GM19452 (cell line): ENCODE results near the gene PPFIBP1.
"Not testable (repeated sequence)": the region's sequence is repeated elsewhere in the genome, so short reads cannot be mapped to it uniquely, and the experiment has no call there.

Experiments
- ATAC-seq: cut with Tn5 transposase; IDR thresholded peaks from one replicate; pipeline ENCODE4 v1.9.1; 2021; ENCODE audit not compliant: unreplicated experiment

The PPFIBP1 gene

GRCh38 chr12:27622436-27623195 lies 98.6 kb downstream of the PPFIBP1 start:
- no peak for ATAC-seq

DNA sequence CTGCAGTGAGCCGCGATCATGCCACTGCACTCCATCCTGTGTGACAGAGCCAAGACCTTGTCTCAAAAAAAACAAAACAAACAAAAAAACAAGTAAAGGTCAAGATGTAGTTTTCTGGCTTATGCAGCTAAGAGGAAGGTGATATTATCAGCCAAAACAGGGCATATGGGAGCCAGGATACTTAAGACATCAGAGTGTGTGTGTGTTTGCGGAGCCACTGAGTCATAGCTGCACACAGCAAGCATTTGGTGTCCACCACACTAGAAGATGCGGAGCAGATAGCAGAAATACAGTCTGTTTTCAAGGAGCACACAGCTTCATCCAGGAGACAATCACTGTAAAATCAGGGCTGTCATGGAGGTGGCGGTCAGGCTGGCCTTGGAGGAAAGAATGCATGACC lies 99.6 kb downstream of the PPFIBP1 start:
- no peak for ATAC-seq

DNA sequence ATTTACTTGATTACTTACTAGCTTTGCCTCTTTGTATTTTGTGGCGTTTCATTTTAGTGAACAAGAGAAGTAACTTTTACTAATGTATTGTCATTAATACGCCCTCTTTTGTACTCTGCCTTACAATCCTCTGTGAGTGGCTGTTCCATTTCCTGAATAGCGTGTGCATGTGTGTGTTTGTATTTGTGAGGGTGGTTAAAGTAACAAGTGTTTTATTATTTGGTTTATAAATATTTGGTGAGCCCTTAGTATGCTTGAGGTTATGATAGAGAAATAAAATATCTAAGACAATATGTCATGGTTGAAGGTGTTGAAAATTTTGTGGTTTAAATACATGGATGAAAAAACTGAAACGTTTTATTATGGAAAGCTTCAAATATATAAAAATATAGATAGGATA lies 100.6 kb downstream of the PPFIBP1 start:
- ATAC-seq = no peak

GRCh38 chr12:27627123-27627852 lies 103.3 kb downstream of the PPFIBP1 start:
- ATAC-seq = peak; percentile 62

GRCh38 chr12:27627853-27628469 lies 104.0 kb downstream of the PPFIBP1 start:
- ATAC-seq = not testable (repeated sequence)

GRCh38 chr12:27630219-27630618 lies 106.2 kb downstream of the PPFIBP1 start:
- not testable (repeated sequence) for ATAC-seq

- ATAC-seq = no peak
These were observed 107.4 kb downstream of the PPFIBP1 start for GRCh38 chr12:27631365-27631764.

DNA sequence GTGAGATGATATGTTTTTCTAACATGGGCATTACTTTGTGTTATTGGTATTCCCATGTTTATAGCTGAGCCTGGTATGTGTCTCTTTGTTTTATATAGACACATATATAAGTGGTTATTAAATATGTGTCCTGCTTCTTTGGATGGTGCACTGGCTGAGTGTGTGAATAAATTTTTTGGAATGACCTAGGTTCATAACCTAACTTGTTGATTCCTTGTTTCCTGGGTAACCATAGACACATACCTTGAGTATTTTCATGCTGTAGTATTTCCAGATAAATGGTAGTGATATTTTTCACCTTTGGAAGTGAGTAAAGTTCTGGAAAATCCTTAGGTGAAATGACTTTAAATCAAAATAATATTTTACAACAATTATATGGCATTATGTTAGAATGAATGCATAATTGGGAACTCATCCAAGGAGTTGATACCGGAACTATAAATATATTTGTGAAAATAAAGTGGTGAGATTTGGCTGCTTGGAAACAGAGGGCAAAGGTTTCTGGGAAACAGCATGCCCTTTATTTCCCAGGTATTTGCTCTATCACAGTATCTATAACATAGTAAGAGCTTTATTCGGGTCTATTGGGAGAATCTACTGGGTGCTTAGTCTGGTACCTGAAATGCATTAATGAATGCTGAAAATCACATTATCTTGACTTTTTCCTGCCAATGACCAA lies 107.9 kb downstream of the PPFIBP1 start:
- no peak for ATAC-seq

DNA sequence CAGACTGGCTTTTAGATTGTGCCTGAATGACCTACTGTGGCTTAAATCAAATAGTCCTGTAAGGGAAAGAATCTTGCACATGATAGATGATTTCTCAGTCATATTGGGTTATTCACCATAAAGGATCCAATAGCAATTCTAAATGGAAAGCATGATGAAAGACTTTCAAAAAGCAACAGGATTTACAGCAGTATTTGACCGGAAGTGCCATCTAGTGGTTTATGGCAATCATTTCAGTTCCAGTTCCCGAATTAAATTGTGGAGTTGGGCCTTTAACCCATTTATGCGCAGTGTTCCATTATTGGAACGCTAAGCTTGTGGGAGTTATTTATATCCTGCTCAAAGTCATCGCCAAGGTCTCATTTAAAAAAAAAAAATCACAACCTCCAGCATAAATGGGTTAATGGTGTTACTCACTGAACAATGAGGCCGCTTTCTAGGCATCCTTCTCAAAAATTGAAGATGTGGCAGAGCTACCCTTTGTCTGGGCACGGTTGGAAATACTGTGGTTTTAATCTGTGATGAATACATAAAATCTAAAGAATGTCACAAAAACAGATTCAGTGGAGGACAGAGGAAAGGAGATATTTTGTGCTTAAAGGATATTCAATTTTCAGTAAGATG lies 111.5 kb downstream of the PPFIBP1 start:
- ATAC-seq = no peak

- ATAC-seq = not testable (repeated sequence)
These were observed 112.6 kb downstream of the PPFIBP1 start for GRCh38 chr12:27636569-27636968.

DNA sequence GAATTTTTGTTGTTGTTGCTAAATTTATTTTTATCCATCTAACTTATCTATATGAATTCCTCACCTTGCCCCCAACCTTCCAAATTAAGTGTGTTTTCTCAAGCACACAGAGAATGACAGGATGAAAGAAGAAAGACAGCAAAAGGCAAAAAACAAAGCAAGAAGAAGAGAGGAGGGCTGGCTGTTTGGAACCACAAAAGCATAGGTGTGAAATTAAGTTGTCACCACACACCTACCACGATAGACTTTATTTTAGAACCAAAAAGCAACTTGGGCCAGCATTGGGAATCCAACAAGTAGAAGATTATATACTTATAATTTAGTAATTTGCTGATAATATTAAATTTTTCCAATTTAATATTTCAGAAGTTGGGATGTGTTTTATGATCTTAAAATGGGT lies 113.5 kb downstream of the PPFIBP1 start:
- no peak for ATAC-seq

DNA sequence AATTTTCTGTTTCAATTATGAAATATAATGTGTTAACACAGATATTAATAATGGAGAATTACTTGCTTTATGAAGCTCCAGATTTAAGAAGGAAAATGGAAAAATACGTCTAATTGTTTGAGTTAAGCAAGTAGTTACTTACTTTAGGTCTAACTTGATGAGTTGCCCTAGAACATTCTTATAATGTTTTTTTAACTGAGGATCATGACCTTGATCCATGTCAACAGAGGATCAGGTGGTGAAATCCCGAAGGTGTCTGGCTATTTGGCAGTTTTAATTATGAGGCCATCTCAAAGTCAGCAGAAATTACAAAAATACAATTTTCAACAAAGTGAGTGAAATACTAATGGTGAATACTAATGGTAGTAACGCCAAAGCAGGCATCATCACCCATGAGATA lies 115.3 kb downstream of the PPFIBP1 start:
- no peak for ATAC-seq

DNA sequence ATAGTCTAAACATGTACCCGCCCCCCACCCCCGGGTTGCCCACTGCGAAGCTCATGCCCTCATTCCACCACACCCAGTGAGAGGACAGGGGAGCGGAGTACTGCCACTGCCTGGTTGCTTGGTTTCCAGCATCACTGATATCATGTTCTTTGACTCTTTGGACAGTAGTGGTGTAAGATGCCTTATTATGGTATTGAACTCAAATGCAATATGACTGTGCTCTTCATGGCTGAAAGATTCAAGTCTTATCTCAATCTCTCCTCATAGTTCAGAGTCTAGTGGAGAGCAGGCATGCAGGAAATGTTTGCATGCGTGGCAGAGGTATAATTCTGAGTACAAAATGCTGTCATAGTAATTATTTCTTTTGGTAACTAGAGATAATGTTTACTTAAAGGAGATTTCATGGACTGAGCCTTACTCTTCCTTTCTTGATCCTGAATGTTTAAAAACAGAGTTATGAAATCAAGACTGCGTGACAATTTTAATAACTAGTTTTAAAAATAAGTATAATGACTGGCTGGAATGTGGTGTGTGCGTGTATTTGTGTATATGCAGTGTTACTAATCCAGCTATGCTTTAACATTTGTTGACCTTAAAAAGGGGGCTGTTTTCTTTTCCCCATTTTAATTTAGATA lies 116.7 kb downstream of the PPFIBP1 start:
- ATAC-seq = not testable (repeated sequence)

GRCh38 chr12:27642361-27642760 lies 118.4 kb downstream of the PPFIBP1 start:
- ATAC-seq = not testable (repeated sequence)

DNA sequence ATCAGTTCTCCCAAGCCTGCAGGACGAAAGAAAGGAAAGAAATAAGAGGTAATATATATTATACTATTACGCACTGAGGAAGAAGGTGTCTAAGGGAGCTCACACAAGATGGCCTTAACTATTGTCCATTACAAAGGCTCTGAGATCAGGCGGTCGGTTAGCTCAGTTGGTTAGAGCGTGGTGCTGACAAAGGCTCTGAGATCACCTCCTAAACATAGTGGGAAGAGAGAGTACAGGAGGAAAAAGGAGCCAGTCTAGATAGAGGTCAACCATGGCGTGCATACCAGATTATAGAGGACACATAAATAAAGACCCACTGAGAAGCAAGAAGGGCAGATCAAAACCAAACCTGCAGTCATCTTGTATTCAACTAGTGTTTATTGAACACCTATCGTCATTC lies 118.9 kb downstream of the PPFIBP1 start:
- not testable (repeated sequence) for ATAC-seq

GRCh38 chr12:27644158-27644845 lies 120.3 kb downstream of the PPFIBP1 start:
- no peak for ATAC-seq

DNA sequence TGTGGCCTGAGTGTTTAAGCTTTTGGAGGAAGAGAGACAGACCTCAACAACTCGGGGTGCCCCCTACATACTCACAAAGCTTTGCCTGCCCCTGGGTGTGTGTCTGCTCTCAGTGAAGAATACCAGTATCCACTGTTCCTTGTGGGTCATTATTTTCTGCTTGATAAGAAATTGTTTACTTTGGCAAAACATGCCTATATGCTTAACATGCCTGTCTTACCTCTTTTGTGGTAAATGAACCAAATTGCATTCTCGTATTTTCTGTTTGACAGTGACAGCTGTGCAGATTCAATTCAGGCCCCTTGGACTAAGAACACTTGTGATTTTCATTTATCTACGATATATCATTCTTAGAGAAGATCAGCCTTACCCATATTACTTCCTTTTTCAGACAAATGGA lies 121.7 kb downstream of the PPFIBP1 start:
- ATAC-seq = no peak

DNA sequence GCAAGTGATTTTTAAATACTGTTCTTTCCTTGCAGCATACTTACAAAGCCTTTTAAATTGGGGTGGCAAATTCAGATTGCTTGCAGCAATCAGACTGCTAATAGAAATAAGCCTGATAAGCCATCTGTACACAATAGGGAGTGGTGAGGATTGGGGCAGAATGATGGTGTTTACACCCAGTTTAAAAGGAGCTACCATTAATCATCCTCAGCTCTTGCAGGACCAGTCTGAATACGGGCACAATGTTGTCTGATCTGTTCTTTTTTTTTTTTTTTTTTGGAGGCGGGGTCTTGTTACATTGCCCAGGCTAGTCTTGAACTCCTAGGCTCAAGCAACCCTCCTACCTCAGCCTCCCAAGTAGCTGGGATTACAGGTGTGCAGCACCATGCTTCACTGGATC lies 122.1 kb downstream of the PPFIBP1 start:
- ATAC-seq = no peak

DNA sequence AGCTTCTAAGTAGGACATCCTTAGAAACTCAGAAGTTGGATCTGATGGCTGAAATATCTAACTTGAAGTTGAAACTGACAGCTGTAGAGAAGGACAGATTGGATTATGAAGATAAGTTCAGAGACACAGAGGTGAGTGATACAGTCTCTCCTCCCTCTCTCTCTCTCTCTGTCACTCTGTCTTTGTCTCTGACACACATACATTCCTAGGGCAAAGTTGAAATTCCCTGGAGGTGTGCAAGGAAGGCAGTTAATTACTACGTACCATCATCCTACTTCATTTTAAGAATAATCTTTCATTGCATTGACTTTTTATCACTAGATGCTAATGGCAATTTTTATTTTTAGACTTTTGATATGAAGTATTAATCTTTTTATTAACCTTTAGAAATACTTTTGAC lies 126.0 kb downstream of the PPFIBP1 start:
- no peak for ATAC-seq

- no peak for ATAC-seq
These were observed 127.2 kb downstream of the PPFIBP1 start for GRCh38 chr12:27651201-27651600.
